GM12891 (cell line): Measurements from ENCODE around the gene ZDHHC14.

Source experiments
- POLR2A ChIP-seq: IDR thresholded peaks from 2 replicates; pipeline ENCODE4 v1.6.1; 2011; ENCODE audit warnings: low read depth, low read length, control low read depth
- POLR2AphosphoS5 ChIP-seq: IDR thresholded peaks from 2 replicates; pipeline ENCODE4 v1.6.1; 2011; ENCODE audit warnings: low read depth, low read length, control low read depth

GRCh38 chr6:157561414-157561790 is 180.4 kb downstream of the ZDHHC14 start:
- TF ChIP-seq POLR2A (no peak), POLR2AphosphoS5 (no peak)
